ENCODE measurements around the gene NSG1.

NSG1 gene

DNA sequence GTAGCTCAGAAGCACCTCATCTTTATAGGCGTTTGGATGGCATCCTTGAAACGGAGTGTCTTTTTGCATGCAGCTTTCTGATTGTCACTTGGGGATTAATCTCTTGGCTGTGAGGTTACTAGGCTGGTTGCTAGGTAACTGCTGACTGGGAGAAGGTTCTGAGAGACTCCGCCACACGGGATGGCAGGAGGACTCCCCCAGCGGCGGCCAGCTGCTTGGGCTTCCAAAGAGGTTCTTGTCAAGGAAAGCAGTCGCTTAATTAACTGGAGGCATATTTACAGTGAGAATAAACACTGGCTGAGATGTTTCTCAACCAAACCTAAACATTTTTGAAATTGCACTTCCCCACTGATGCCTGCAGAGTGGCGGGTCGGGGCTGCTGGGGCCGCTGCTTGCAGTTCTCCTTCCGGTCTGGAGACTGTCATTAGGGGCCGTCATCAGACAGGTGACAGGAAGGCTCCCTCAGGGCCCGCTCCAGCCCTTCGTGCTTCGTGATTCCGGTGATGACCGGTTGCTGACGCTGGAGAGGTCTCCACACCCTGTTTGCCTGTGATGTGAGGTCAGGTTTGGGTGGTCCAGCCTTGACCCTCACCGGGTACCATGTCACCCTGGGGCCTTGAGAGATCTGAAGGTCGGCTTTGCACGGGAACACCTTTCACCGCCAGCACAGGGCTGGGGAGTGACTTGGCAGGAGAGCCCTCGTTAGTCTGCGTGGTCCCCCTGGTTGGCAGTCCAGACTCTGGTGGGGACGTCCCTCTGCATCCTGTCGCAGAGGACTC lies 9.1 kb downstream of the NSG1 start:
- peak; percentile 59 for DNase-seq (ENCODE audit: low spot score)
- TF ChIP-seq, protein P1, sequence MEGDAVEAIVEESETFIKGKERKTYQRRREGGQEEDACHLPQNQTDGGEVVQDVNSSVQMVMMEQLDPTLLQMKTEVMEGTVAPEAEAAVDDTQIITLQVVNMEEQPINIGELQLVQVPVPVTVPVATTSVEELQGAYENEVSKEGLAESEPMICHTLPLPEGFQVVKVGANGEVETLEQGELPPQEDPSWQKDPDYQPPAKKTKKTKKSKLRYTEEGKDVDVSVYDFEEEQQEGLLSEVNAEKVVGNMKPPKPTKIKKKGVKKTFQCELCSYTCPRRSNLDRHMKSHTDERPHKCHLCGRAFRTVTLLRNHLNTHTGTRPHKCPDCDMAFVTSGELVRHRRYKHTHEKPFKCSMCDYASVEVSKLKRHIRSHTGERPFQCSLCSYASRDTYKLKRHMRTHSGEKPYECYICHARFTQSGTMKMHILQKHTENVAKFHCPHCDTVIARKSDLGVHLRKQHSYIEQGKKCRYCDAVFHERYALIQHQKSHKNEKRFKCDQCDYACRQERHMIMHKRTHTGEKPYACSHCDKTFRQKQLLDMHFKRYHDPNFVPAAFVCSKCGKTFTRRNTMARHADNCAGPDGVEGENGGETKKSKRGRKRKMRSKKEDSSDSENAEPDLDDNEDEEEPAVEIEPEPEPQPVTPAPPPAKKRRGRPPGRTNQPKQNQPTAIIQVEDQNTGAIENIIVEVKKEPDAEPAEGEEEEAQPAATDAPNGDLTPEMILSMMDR (IDR thresholded peaks at IDR 0.05; ENCODE audit: borderline replicate concordance, control extremely low read depth, extremely low read depth, insufficient read depth, missing control alignments): no peak
- in situ Hi-C loops (cut with MboI; ENCODE audit: low sequenced_read_pairs, unreplicated experiment): no loop called here

DNA sequence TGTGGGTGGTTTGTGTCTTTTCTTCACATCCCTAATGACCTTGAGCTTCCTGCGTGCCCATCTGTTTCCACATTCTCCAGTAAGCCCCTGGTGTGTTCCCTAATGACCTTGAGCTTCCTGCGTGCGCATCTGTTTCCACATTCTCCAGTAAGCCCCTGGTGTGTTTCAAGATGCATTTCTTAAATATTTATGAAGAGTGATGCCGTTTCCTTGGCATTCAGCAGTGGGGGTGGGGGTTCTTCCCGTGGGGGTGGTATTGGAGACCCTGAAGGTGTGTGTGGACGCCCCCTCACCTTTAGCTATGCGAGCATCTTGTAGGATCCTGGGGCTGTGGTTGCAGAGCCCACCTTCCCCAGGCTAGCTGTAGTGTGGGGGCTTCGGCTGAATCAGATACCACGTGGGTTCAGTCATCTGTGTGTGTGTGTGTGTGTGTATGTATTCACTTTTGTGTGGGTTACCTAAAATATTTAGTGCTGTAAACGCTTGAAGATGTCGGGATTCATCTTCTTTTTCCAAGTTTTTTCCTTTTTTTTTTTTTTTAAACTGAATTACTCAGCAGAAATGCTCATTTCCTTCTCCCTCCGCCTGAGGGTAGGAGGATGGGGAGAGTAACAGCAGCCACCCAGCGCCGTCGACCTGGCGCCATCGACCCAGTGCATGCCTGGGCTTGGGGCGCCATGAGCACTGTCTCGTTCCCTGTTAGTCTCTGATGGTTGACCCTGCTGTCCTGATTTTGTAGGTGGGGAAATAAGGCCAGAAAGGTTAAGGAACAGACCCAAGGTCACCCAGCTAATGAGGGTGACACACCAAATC lies 9.9 kb downstream of the NSG1 start:
- in situ Hi-C loops (cut with MboI; ENCODE audit: low sequenced_read_pairs, unreplicated experiment): no loop called here
- DNase-seq (ENCODE audit: low spot score): no peak

DNA sequence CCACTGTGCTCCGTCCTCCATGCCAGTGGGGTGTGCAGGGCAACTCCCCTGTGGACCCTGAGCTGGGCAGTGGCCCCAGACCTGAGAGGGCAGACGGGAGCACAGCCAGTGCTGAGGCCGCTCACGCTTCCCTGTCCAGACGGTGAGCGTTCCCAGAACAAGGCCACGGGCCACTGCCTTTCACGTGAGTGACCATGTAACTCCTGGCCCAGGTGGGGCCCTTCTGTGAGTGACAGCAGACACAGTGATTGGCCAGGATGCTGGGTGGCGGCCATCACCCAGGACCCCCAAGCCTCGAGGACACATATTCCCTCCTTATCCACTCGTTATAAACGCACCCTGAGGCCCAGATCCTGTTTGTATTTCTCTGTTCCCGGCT lies 10.5 kb downstream of the NSG1 start:
- TF ChIP-seq, protein P1 (IDR thresholded peaks at IDR 0.05; ENCODE audit: borderline replicate concordance, control extremely low read depth, extremely low read depth, insufficient read depth, missing control alignments): no peak
- in situ Hi-C loops (cut with MboI; ENCODE audit: low sequenced_read_pairs, unreplicated experiment): no loop called here
- DNase-seq (ENCODE audit: low spot score): no peak

More for the DNA sequence above, 9.9 kb downstream of the NSG1 start:
- TF ChIP-seq, protein P1 (IDR thresholded peaks at IDR 0.05; ENCODE audit: borderline replicate concordance, control extremely low read depth, extremely low read depth, insufficient read depth, missing control alignments): no peak

DNA sequence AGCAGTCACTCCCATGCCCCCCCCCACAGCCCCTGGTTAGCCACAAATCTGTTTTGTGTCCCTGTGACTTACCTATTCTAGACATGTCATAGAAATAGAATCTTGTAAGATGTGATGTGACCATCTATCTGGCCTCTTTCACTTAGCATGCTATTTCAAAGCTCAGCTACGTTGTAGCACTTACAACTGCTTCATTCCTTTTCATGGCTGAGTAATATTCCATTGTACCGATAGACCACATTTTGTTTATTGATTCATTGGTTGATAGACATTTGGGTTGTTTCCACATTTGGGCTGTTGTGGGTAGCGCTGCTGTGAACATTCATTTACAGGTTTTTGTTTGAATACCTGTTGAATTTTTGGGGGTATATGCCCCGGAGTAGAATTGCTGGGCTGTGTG lies 11.5 kb downstream of the NSG1 start:
- in situ Hi-C loops (cut with MboI; ENCODE audit: low sequenced_read_pairs, unreplicated experiment): no loop called here
- DNase-seq (ENCODE audit: low spot score): no peak
- TF ChIP-seq, protein P1 (IDR thresholded peaks at IDR 0.05; ENCODE audit: borderline replicate concordance, control extremely low read depth, extremely low read depth, insufficient read depth, missing control alignments): no peak

DNA sequence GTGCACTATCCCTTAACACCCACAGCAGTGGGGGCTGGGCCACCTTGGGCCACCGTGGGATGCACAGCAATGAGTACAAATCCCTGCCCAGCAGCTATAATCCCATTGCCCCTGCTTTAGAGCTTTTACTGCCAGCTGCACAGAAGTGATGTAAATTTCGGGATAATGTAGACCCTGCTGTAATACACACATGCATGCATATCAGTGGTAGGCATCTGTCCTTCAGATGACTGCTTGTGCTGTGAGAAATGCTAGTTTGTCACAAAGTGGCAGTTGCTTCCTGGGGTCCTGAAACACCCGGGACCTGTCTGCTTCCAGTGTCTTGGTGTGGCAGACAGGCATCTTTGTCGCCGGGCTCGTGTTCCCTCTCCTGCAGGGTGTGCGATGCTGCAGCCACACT lies 14.1 kb downstream of the NSG1 start:
- in situ Hi-C loops (cut with MboI; ENCODE audit: low sequenced_read_pairs, unreplicated experiment): no loop called here
- DNase-seq (ENCODE audit: low spot score): no peak
- TF ChIP-seq, protein P1 (IDR thresholded peaks at IDR 0.05; ENCODE audit: borderline replicate concordance, control extremely low read depth, extremely low read depth, insufficient read depth, missing control alignments): no peak

DNA sequence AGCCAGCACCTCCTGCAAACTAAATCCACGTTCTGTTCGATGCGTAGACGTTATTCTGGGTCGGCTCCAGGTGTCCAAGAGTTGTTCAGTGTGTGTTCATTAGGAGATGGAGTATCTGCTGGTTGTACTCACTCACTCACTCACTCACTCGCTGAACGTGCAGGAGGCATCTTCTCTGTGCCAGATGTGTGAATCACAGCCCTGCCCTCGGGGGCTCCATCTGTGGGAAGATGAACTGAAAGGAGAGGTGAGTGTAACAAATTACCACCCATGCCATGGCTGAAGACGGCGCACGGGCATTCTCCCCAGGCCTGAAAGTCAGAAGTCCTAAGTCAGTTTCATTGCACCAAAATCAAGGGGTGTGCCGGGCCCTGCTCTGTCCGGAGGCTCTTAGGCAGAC lies 16.1 kb downstream of the NSG1 start:
- TF ChIP-seq, protein P1 (IDR thresholded peaks at IDR 0.05; ENCODE audit: borderline replicate concordance, control extremely low read depth, extremely low read depth, insufficient read depth, missing control alignments): no peak
- in situ Hi-C loops (cut with MboI; ENCODE audit: low sequenced_read_pairs, unreplicated experiment): no loop called here
- DNase-seq (ENCODE audit: low spot score): no peak
